Body of pancreas (tissue), 4 donors: ENCODE results near the gene CKAP5.

ENCODE experiments used
- POLR2A ChIP-seq, 3 donors: fragments of 450-650 bp; IDR thresholded peaks; one replicate each; pipeline ENCODE4 v1.6.1; 2016; ENCODE audit warnings: antibody characterized with exemption in 3 of 3, mild to moderate bottlenecking in 2 of 3
- TF ChIP-seq, protein P1 (sequence below), 7 experiments: fragments of 450-650 bp in 4 of 7; fragments of 200-600 bp in 3 of 7; sonication (generic) in 3 of 7; IDR thresholded peaks; one replicate each; pipeline ENCODE4 v1.5.1; 2016 to 2019; ENCODE audit warnings: antibody characterized with exemption in 7 of 7

GRCh38 chr11:46888636-46889035 lies 42.6 kb upstream of the CKAP5 start:
- TF ChIP-seq, protein P1, sequence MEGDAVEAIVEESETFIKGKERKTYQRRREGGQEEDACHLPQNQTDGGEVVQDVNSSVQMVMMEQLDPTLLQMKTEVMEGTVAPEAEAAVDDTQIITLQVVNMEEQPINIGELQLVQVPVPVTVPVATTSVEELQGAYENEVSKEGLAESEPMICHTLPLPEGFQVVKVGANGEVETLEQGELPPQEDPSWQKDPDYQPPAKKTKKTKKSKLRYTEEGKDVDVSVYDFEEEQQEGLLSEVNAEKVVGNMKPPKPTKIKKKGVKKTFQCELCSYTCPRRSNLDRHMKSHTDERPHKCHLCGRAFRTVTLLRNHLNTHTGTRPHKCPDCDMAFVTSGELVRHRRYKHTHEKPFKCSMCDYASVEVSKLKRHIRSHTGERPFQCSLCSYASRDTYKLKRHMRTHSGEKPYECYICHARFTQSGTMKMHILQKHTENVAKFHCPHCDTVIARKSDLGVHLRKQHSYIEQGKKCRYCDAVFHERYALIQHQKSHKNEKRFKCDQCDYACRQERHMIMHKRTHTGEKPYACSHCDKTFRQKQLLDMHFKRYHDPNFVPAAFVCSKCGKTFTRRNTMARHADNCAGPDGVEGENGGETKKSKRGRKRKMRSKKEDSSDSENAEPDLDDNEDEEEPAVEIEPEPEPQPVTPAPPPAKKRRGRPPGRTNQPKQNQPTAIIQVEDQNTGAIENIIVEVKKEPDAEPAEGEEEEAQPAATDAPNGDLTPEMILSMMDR (IDR thresholded peaks at IDR 0.05) = no peak
- no peak for TF ChIP-seq POLR2A (IDR thresholded peaks at IDR 0.05)
